Ramos (cell line): ENCODE results near the gene MYRIP.

Experiments
- in situ Hi-C: fragments of 300-500 bp; cut with MboI; formaldehyde crosslinking; loops from one replicate; pipeline ENCODE4 v1.14.3; 2022; ENCODE audit warnings: low sequenced_read_pairs; ENCODE audit not compliant: unreplicated experiment

MYRIP gene

GRCh38 chr3:40208251-40208650 lies 398.8 kb downstream of the MYRIP start:
- in situ Hi-C loops = no loop called here

GRCh38 chr3:40211579-40211978 lies 402.2 kb downstream of the MYRIP start:
- in situ Hi-C loops = no loop called here

DNA sequence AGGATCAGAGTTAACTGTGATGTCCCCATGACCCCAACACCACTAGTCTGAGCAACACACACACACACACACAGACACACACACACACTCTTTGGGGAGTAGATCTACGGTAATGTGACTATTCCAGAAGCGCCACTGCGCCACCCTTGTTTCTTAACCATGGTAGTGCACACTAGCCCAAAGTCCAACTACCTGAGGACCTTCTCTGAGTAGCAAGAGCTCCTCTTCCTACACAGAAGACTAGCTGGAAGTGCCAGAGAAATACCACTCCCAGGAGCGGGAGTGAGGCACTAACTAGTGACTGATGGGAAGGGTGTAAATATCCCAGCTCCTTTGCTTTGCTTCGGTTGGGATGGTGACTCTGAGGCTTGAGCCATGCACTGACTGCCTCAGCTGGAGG lies 404.1 kb downstream of the MYRIP start:
- in situ Hi-C loops = no loop called here

DNA sequence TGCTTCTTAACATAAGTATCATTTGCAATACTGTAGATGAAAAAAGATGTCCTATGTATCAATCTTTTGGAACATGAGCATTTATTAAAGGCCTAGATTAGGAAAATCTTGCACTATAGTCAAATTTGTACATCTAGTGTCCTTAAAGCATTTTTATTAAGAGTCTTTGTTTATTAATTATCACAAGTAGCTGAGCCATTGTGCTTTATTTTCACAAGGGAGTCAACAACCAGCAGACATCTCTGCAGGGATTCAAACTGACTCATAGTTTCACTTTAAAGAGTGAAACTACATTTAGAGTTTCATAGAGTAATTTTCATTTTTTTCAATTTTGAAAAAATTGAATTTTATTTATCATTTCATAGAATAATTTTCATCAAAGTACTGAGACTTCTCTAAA lies 405.6 kb downstream of the MYRIP start:
- in situ Hi-C loops = no loop called here

GRCh38 chr3:40216471-40216870 lies 407.1 kb downstream of the MYRIP start:
- in situ Hi-C loops = no loop called here

- in situ Hi-C loops = no loop called here
Observed at GRCh38 chr3:40223856-40224255, 414.4 kb downstream of the MYRIP start.

DNA sequence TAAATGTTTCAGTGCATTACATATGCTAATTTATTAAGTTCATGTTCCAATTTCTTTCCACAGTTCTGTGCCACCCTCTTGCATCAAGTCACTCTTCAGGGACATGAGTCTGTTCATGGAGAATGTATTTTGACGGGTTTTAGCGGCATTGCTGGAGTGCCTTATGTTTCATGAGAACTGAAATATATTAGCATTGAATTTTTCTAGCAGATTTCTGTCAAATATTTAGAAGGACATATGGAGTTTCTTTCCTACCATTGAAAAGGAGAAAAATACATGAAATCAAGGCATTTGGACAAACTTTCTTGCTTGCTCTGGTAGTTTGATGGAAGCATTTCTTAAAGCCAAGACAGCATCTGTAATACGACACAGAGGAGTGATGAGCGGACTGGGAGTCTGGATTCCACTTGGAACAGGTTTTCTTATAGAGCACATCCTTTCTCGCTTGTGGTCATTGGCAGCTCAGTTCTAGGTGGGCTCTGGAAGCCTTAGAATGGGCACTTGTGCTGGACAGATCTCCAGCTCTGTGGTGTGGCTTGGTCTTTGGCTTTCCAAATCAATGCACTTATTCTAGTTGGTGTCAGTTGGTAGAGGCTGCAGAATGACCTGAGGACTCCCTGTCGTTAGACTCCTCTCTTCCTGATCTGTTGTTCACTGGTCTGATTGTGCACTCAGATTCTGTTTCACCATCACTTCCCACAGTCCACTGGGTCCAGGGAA lies 415.5 kb downstream of the MYRIP start:
- in situ Hi-C loops = no loop called here

DNA sequence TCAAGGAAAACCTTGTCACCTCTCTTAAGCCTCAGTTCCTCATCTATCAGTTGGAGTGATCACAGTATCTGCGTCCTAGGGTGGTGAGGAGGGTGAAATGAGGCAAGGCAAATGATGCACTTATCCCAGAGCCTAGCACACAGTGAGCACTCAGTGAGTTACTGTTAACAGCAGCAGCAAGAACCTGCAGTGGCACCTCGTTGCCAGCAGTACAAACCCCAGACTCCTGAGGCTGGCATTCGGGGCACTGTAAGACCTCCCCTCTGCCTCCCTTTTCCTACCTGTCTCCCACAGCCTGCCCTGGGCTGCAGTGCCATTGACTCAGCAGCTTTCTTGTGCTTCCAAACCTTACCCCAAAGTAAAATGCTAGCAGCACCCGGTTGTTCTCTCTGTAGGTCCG lies 417.2 kb downstream of the MYRIP start:
- in situ Hi-C loops = no loop called here

DNA sequence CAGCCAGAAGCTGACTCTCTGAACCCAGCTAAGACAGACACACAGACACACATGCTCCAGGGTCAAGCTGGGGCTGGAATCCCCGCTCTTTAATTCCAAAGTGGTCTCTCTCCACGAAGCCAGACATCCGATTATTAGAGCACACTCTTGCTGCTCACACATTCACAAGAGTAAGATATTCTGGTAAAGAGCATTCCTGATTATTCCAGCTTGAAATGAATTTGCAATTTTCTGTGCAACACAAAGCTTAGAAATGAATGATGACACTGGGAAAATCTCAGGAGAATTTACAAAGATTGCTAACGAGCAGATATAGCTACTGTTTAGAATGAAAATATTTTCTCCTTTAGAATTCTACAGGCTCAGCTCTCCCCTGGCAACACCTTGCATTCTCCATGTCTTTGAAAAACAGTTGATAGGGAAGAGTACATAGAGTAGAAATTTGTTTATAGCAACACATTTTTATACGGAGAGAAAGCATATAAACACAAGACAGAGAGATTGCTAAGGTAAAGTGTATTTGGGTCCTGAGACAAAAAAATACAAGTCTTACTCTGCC lies 419.5 kb downstream of the MYRIP start:
- in situ Hi-C loops = no loop called here

GRCh38 chr3:40229386-40229785 lies 420.0 kb downstream of the MYRIP start:
- in situ Hi-C loops = no loop called here

GRCh38 chr3:40229963-40230362 lies 420.6 kb downstream of the MYRIP start:
- in situ Hi-C loops = no loop called here

DNA sequence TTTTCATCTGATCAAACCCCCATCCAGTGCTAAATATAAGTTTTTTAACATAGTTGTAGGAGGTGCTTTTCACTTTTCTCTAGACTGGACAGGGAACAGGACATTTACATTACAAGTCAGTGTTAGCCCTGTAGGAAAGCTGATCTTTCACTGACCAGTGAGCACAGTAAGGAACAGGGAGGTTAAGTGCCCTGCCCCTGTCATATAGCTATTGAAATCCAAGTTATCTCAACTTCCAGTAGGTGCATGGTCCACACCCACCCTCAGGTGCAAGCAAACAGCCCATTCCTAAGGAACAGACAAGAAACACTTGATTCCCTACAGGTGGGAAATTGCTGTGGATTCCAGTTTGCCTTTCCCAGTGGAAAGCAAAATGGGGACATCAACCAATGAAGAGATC lies 421.0 kb downstream of the MYRIP start:
- in situ Hi-C loops = no loop called here

- in situ Hi-C loops = no loop called here
Observed at GRCh38 chr3:40232626-40233025, 423.2 kb downstream of the MYRIP start.

DNA sequence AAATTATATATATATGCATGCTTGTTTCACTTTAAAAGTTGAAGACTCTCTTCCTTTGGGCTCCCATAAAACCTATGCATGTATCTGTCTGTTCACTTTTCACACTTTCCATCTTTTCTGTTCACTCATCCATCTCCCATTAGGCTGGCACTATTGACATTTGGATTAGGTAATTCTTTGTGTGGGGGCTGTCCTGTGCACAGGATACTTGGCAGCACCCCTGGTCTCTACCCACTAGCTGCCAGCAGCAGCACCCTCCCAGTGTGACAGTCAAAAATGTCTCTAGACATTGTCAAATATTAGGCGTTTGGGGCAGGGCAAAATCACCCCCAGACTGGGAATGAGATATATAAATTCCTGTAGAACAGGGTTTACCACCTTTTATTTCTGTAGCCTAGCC lies 427.8 kb downstream of the MYRIP start:
- in situ Hi-C loops = no loop called here

DNA sequence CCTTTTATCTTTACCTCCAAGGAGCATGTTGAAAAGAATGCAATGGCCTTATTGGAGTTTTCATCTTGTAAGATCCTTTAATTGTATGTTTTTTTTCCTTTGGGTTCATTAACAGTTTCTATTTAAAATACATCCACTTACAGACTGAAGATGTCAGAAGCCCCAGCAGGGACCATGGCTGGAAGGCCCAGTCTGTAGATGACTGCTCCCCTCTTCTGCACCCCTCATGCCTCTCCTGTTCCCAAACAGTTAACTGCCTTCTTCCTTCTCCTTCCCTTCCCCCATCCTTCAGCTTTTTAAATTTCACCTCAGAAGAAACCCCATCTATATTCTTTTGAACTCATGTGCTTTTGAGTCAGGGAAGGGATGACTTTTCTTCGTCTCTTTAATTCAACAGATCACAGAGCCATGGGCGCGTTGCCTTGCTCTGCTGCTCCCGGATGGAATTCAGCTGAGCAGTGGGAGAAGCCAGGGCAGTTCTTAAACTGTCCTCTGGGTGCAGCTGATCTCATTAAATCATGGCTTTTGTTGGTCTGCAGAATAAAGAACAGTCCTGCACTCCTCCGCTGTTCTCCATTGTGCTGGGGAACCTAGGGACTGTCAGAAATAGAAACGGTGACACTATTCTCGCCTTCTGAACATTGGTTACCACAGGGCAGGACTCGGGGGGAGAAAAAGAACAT lies 428.6 kb downstream of the MYRIP start:
- in situ Hi-C loops = no loop called here

DNA sequence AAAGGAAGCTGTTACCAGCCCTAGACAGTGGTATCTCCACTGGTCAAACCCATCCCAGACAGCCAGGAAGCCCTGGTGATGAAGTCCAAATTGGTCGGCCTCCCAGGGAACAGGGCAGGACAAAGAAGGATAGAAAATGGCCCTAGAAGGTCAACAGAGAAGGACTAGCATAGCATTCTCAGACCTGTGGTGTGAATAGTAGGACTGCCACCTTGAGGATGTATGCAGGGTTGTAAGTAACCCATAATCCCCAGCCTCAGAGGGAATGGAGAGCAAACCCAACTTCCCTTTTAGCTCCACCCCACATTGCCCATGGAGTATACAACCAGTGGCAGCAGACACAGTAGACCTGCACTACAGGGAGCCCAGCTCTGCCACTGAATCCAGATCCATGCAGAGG lies 431.5 kb downstream of the MYRIP start:
- in situ Hi-C loops = no loop called here

DNA sequence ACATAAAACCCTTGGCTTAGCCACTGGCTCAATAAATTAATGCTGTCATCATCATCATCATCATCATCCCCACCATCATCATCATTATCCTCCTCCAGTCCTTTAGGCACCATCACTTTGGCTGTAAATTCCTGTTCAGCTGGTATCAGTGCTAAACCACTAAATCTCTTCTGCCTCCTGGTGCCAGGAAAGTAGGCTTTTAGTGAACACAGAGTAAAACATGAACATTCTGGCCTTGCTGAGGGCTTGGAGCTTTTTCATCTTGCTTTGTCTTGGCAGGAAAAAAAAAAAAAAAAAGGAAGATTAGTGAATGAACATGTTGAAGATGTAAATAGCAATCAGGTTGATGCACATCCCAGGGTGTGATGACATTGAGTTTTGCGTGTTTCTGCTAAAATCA lies 432.8 kb downstream of the MYRIP start:
- in situ Hi-C loops = no loop called here

GRCh38 chr3:40242638-40243037 lies 433.2 kb downstream of the MYRIP start:
- in situ Hi-C loops = no loop called here

DNA sequence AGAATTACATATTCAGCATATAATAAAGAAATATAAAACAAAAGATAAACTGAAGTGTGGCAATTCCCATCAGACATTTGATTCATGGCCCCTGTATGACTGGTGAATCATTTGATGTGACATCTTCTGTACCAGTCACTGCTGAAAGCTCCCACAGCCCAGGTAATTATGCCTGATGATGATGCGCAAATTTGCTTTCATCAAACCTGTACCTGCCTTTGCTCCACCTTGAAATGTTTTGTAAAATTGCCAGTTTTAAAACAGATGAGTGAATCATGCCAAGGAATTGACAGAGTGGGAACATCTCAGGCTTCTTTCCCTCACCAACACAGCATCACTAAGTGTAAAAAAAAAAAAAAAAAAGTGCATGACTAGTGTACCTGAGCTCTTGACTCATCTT lies 433.6 kb downstream of the MYRIP start:
- in situ Hi-C loops = no loop called here

GRCh38 chr3:40247714-40248454 lies 438.5 kb downstream of the MYRIP start:
- in situ Hi-C loops = no loop called here

DNA sequence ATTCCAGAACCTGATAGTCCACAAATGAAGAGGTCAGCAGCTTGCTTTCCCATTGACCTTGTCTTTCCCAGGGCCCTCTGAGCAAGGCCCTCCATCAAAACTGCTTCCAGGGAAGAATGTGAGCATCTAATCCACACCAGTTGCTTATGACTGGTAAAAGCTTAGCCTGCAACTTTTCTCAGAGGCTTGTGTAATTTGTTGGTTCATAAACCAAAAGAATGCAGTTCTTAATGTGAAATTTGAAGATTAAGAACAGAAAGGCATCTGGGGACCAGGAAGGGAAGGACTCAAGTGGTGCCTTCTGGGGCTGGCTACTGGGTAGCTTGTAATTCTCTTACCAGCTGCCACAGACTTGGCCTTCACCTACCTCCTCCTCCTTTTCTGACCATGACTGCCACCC lies 439.2 kb downstream of the MYRIP start:
- in situ Hi-C loops = no loop called here
